Naive thymus-derived CD8-positive, alpha-beta T cell (primary cell): ENCODE results near the gene DNAJC1. TPM values are rescaled to one million over a fixed set of nuclear protein-coding genes. Genes with fewer than 3 reads are reported as not detected.

ENCODE experiments used
- ATAC-seq, 2 donors: fragments of 150-1000 bp; cut with Tn5 transposase in 1 of 2; sonication (Bioruptor Pico), chemical (Tn5 transposase) in 1 of 2; 1 replicate in 1 of 2; 2 replicates in 1 of 2; pipeline ENCODE4 v1.10.0; 2021; ENCODE audit warnings: mild to moderate bottlenecking in 2 of 2, moderate library complexity in 2 of 2
- POLR2A ChIA-PET: fragments of 350-600 bp; sonication (Branson Sonifier 250); formaldehyde crosslinking; loops from one replicate; lab custom pipeline; 2021; ENCODE audit warnings: antibody characterized with exemption; lab: Charles Lee
- DNase-seq, 10 donors: peaks; one replicate each; pipeline versions ENCODE4 v3.0.0 to v3.0.0-alpha.2; 2020 to 2022
- H3K27ac Mint-ChIP-seq, 10 donors: one replicate each; pipeline ENCODE4 v1.8.0; 2020 to 2022; ENCODE audit warnings: mild to moderate bottlenecking in 10 of 10, mixed read lengths in 10 of 10, moderate library complexity in 4 of 10, inconsistent platforms in 1 of 10
- H3K27me3 Mint-ChIP-seq, 5 donors: one replicate each; pipeline ENCODE4 v1.8.0; 2021 to 2022; ENCODE audit warnings: mixed read lengths in 5 of 5
- H3K36me3 Mint-ChIP-seq, 3 donors: one replicate each; pipeline ENCODE4 v1.8.0; 2020 to 2022; ENCODE audit warnings: mixed read lengths in 3 of 3, mild to moderate bottlenecking in 2 of 3, inconsistent platforms in 1 of 3
- H3K4me1 Mint-ChIP-seq, 4 donors: one replicate each; pipeline ENCODE4 v1.8.0; 2021 to 2022; ENCODE audit warnings: mixed read lengths in 4 of 4
- H3K4me3 Mint-ChIP-seq, 10 donors: one replicate each; pipeline ENCODE4 v1.8.0; 2020 to 2022; ENCODE audit warnings: mild to moderate bottlenecking in 10 of 10, mixed read lengths in 10 of 10, moderate library complexity in 6 of 10, inconsistent platforms in 1 of 10
- H3K9me3 Mint-ChIP-seq, 9 donors: one replicate each; pipeline ENCODE4 v1.8.0; 2020 to 2022; ENCODE audit warnings: mixed read lengths in 9 of 9, mild to moderate bottlenecking in 3 of 9, inconsistent platforms in 1 of 9, moderate library complexity in 1 of 9
- polyA plus RNA-seq, 3 donors: library from polyadenylated mRNA; unstranded; fragments of 300-500 nt; fragmentation: Illumina TruSeq; gene quantifications; one replicate each; pipeline ENCODE4 v1.2.3, GENCODE V29; 2021
- total RNA-seq, 8 experiments: library from RNA in 2 of 8; stranded (reverse) in 2 of 8; gene quantifications; one replicate each; pipeline ENCODE4 v1.2.3 and lab custom pipeline; 2021 to 2026

The DNAJC1 gene
- total and polyA plus RNA-seq, 5 experiments from 2014 or later = 8.9 to 18.9 (median 9.6) TPM

DNA sequence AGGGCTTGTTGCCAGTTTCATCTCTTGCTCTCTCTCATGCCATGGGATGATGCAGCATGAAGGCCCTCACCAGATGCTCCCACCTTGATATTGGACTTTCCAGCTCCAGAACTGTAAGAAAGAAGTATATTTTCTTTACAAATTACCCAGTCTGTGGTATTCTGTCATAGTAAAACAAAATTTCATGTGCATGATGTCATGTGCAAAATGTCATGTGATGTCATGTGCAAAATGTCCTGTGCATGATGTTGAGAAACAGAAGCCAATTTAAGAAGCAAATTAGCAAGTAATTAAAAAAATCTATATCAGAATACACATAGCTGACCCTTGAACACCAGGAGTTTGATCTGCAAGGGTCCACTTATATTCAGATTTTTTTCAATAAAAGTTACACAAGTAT lies 56.6 kb downstream of the DNAJC1 start:
- Mint-ChIP-seq H3K27ac (peak overlapping the region in 1 of 10 donors; percentile 56), H3K36me3 (no peaks in the 10 kb centered on the region), H3K9me3 (no peaks in the 10 kb centered on the region), H3K4me1 (peaks cover 2 to 14% (median 5%) of the 10 kb centered on the region in 4 donors), H3K27me3 (no peaks in the 10 kb centered on the region), H3K4me3 (no peak overlapping the region)
- ATAC-seq (no peak), DNase-seq (no peak)
- POLR2A ChIA-PET = no interaction called here

DNA sequence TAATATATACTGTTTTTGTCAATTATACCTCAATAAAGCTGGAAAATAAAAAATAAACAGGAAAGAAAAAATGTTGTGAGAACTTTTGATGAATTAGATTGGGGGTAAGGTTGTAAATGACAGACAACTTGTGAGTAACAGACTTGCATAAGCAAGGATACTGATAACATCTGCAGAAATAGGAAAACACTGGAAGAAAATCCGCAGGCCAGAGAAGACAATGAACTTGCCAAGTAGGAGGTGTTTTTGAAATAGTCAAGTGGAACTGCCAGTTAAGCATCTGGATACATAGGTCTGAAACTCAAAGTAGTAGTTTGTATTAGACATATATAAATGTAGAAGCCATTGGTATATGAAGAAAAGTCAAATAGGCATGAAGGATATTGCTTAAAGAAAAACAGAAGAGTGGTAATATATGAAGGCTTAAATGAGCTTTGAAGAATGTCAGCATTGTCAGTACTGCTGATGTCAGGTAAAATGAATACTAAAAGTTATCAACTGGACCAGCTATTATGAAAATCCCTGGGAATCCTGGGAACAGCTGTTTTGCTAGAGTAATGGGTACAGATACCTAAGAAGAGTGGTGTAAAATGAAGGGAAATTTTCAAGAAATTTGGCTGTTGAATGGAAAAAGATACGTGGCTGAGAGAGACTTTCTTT lies 58.7 kb downstream of the DNAJC1 start:
- H3K27me3 Mint-ChIP-seq = no peaks in the 10 kb centered on the region
- no peaks in the 10 kb centered on the region for H3K9me3 Mint-ChIP-seq
- no peak overlapping the region for H3K4me3 Mint-ChIP-seq
- ATAC-seq (no peak), DNase-seq (no peak)
- H3K4me1 Mint-ChIP-seq = peaks cover 4 to 14% (median 5%) of the 10 kb centered on the region in 4 donors
- H3K27ac Mint-ChIP-seq = no peak overlapping the region
- H3K36me3 Mint-ChIP-seq = no peaks in the 10 kb centered on the region
- POLR2A ChIA-PET = no interaction called here

DNA sequence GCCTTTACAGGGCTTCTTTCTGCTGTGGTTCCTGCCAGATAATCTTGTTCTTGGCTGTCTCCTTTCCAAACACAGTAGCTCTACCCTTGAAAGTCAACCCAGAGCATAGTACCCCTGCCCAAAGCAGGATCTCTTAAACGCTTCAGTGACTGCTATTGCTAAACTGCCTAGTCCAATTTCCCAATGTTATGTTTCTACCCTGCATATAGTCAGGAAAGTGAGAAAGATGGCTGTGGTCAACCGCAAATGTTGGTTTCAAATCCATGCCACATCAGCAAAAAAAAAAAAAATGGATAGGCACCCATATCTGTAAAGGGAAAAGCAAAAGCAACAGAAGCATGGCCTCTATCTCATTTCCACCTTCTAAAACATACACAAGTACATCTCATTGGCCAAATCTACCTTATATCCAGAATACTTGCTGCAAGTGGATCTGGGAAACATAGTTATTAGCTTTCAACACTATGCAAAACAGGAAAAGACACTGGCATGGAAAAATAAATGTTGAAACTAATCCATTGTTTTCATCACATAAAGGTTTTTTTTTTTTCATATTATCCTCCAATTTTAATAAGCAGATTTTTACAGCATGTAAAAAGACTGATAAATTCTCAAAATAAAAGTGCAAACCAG lies 59.8 kb downstream of the DNAJC1 start:
- ATAC-seq = no peak
- DNase-seq = no peak
- H3K36me3 Mint-ChIP-seq = peaks cover 5 to 6% (median 5%) of the 10 kb centered on the region in 3 donors
- peaks cover 4 to 19% (median 5%) of the 10 kb centered on the region in 4 donors for H3K4me1 Mint-ChIP-seq
- no peaks in the 10 kb centered on the region for H3K27me3 Mint-ChIP-seq
- H3K4me3 Mint-ChIP-seq = no peak overlapping the region
- POLR2A ChIA-PET = interaction anchor here (0.7 kb wide), 1 partner anchor 969 kb away, joined by 4 read pairs; no protein-coding TSS in a partner anchor
- peaks cover 0 to 5% (median 0%) of the 10 kb centered on the region in 9 donors for H3K9me3 Mint-ChIP-seq
- no peak overlapping the region for H3K27ac Mint-ChIP-seq

DNA sequence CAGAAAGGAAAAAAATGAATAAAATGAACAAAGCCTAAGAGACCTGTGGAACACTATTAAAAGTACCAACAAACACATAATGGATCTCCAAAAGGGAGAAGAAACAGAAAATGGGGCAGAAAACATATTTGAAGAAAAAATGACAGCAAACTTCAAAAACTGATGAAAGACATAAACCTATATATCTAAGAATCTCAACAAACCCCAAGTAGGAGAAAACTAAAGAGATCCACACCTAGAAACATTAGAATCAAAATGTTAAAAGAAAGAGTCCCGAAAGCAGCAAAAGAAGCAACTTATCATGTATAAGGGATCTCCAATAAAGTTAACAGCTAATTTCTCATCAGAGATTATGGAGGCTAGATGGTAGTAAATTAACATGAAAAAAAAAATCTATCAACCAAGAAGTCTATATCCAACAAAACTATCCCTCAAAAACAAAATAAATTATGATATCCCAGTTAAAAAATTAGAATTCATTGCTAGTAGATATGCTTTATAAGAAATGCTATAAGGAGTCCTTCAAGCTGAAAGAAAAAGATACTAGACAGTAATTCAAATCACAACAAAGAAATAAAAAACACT lies 68.0 kb downstream of the DNAJC1 start:
- POLR2A ChIA-PET = no interaction called here
- no peak for ATAC-seq
- Mint-ChIP-seq H3K4me1 (peaks cover 0 to 7% (median 0%) of the 10 kb centered on the region in 4 donors), H3K4me3 (no peak overlapping the region), H3K27ac (no peak overlapping the region), H3K9me3 (peaks cover 7 to 31% (median 18%) of the 10 kb centered on the region in 9 donors), H3K36me3 (peaks cover 8 to 41% (median 39%) of the 10 kb centered on the region in 3 donors), H3K27me3 (no peaks in the 10 kb centered on the region)
- no peak for DNase-seq

GRCh38 chr10:21934307-21934706 lies 69.2 kb downstream of the DNAJC1 start:
- peaks cover 8 to 41% (median 38%) of the 10 kb centered on the region in 3 donors for H3K36me3 Mint-ChIP-seq
- H3K4me1 Mint-ChIP-seq = peaks cover 0 to 4% (median 0%) of the 10 kb centered on the region in 4 donors
- H3K4me3 Mint-ChIP-seq = no peak overlapping the region
- H3K27ac Mint-ChIP-seq = no peak overlapping the region
- H3K9me3 Mint-ChIP-seq = peaks cover 7 to 31% (median 18%) of the 10 kb centered on the region in 9 donors
- POLR2A ChIA-PET = no interaction called here
- DNase-seq (no peak), ATAC-seq (no peak)
- no peaks in the 10 kb centered on the region for H3K27me3 Mint-ChIP-seq

GRCh38 chr10:21929070-21929469 lies 74.5 kb downstream of the DNAJC1 start:
- Mint-ChIP-seq H3K36me3 (peaks cover 0 to 9% (median 7%) of the 10 kb centered on the region in 3 donors), H3K27ac (no peak overlapping the region), H3K4me1 (peaks cover 0 to 2% (median 0%) of the 10 kb centered on the region in 4 donors), H3K27me3 (no peaks in the 10 kb centered on the region), H3K9me3 (no peaks in the 10 kb centered on the region), H3K4me3 (no peak overlapping the region)
- DNase-seq (no peak), ATAC-seq (no peak)
- POLR2A ChIA-PET = no interaction called here

DNA sequence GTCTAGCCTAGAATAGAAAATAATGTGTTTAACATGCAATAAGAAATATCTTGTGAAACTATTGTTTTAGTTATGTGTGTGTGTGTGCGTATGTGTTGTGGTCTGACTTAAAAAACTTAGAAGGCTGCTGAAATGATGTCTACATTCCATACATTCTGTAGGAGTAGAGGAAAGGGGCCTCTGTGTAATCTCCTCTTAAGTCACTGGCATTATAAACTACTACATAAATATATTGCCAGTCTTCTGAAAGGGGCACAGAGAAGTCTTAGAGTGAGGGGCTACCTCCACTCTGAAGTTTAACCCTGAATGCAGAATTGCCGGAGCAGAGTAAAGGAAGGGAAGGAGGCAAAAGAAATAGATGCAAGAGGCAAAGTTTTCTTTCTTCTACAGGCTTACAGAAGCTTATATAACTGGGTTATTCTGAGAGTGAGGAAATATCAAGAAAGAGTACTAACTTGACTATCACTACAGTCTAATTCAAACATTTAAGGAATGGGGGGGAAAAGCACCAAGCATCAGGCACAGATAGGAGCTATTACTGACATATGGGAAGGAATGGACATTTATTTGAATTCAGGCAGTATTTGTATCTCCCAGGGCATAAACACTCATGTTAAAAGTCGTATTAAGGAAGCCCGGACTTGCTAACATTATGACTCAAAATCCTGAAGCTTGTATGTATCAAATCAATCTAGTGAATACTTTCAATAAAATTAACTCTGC lies 75.7 kb downstream of the DNAJC1 start:
- H3K27me3 Mint-ChIP-seq = no peaks in the 10 kb centered on the region
- H3K4me1 Mint-ChIP-seq = peaks cover 0 to 2% (median 0%) of the 10 kb centered on the region in 4 donors
- H3K9me3 Mint-ChIP-seq = no peaks in the 10 kb centered on the region
- POLR2A ChIA-PET = no interaction called here
- DNase-seq (no peak), ATAC-seq (no peak)
- no peak overlapping the region for H3K27ac Mint-ChIP-seq
- H3K4me3 Mint-ChIP-seq = no peak overlapping the region
- peaks cover 0 to 9% (median 7%) of the 10 kb centered on the region in 3 donors for H3K36me3 Mint-ChIP-seq

- DNase-seq (no peak), ATAC-seq (no peak)
- H3K4me3 Mint-ChIP-seq = no peak overlapping the region
- H3K4me1 Mint-ChIP-seq = no peaks in the 10 kb centered on the region
- H3K9me3 Mint-ChIP-seq = no peaks in the 10 kb centered on the region
- H3K27ac Mint-ChIP-seq = no peak overlapping the region
- peaks cover 0 to 9% (median 7%) of the 10 kb centered on the region in 3 donors for H3K36me3 Mint-ChIP-seq
- no peaks in the 10 kb centered on the region for H3K27me3 Mint-ChIP-seq
- POLR2A ChIA-PET = no interaction called here
Measured at GRCh38 chr10:21926949-21927348, 76.6 kb downstream of the DNAJC1 start.

- Mint-ChIP-seq H3K4me3 (no peak overlapping the region), H3K27ac (no peak overlapping the region), H3K36me3 (peaks cover 0 to 7% (median 7%) of the 10 kb centered on the region in 3 donors), H3K27me3 (no peaks in the 10 kb centered on the region), H3K4me1 (no peaks in the 10 kb centered on the region), H3K9me3 (no peaks in the 10 kb centered on the region)
- ATAC-seq (no peak), DNase-seq (no peak)
- POLR2A ChIA-PET = no interaction called here
Measured at GRCh38 chr10:21926358-21926925, 77.1 kb downstream of the DNAJC1 start.

GRCh38 chr10:21925851-21926250 lies 77.7 kb downstream of the DNAJC1 start:
- ATAC-seq = no peak
- Mint-ChIP-seq H3K4me3 (no peak overlapping the region), H3K4me1 (no peaks in the 10 kb centered on the region), H3K27me3 (no peaks in the 10 kb centered on the region), H3K27ac (no peak overlapping the region), H3K9me3 (no peaks in the 10 kb centered on the region), H3K36me3 (peaks cover 0 to 9% (median 7%) of the 10 kb centered on the region in 3 donors)
- no peak for DNase-seq
- POLR2A ChIA-PET = no interaction called here

DNA sequence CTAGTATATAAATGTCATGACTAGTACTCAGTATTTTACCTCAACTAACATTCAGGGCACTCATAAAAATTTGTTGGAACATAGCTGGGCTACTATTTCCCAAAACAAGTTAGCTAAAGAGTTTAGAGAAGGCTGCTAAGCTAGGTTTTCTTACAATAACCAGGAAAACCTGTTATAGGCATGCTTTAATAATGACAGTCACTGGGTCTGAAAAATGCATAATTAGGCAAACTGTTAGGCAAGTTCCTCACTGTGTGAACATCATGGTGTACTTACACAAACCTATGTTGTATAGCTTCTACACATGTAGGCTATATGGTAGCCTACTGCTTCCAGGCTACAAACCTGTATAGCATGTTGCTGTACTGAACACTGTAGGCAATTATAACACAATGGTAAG lies 79.0 kb downstream of the DNAJC1 start:
- Mint-ChIP-seq H3K9me3 (no peaks in the 10 kb centered on the region), H3K36me3 (peaks cover 0 to 12% (median 7%) of the 10 kb centered on the region in 3 donors), H3K27me3 (no peaks in the 10 kb centered on the region), H3K4me3 (no peak overlapping the region), H3K4me1 (no peaks in the 10 kb centered on the region), H3K27ac (no peak overlapping the region)
- ATAC-seq (no peak), DNase-seq (no peak)
- POLR2A ChIA-PET = no interaction called here

DNA sequence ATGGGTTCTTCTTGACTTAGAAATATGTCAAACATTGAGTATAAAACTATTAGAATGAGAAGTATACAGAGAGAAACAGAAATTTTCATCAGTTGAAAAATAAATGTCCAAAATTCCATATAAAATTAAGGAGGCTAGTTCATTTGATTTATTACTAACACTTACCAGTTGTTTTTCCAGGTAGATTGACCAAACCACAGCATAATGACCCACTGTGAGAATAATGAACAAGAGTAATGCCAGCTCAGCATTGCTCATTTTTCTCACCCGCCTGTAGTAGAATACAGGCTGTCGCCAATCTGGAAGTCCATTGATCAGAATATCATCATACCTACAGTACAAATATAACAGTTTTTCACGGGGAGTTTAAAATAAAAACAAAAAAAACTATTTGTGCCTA lies 82.9 kb downstream of the DNAJC1 start:
- H3K36me3 Mint-ChIP-seq = peaks cover 0 to 17% (median 8%) of the 10 kb centered on the region in 3 donors
- POLR2A ChIA-PET = no interaction called here
- ATAC-seq (no peak), DNase-seq (no peak)
- H3K9me3 Mint-ChIP-seq = no peaks in the 10 kb centered on the region
- H3K27me3 Mint-ChIP-seq = no peaks in the 10 kb centered on the region
- H3K27ac Mint-ChIP-seq = no peak overlapping the region
- no peak overlapping the region for H3K4me3 Mint-ChIP-seq
- H3K4me1 Mint-ChIP-seq = no peaks in the 10 kb centered on the region
